ENCODE measurements around the gene ICA1L.
"Not testable (repeated sequence)": the region's sequence is repeated elsewhere in the genome, so short reads cannot be mapped to it uniquely, and the experiment has no call there.

ICA1L gene

GRCh38 chr2:202808754-202809153 lies 62.8 kb downstream of the ICA1L start:
- Histone ChIP-seq H3K27me3 (replicated peaks; ENCODE audit: control insufficient read depth, insufficient read depth, low read length) (no peaks in the 10 kb centered on the region), H3K4me3 (replicated peaks; ENCODE audit: low read depth, low read length) (no peak overlapping the region), H3K36me3 (ENCODE audit: control insufficient read depth, insufficient read depth, low read length) (no peaks in the 10 kb centered on the region)
- TF ChIP-seq, protein P1, sequence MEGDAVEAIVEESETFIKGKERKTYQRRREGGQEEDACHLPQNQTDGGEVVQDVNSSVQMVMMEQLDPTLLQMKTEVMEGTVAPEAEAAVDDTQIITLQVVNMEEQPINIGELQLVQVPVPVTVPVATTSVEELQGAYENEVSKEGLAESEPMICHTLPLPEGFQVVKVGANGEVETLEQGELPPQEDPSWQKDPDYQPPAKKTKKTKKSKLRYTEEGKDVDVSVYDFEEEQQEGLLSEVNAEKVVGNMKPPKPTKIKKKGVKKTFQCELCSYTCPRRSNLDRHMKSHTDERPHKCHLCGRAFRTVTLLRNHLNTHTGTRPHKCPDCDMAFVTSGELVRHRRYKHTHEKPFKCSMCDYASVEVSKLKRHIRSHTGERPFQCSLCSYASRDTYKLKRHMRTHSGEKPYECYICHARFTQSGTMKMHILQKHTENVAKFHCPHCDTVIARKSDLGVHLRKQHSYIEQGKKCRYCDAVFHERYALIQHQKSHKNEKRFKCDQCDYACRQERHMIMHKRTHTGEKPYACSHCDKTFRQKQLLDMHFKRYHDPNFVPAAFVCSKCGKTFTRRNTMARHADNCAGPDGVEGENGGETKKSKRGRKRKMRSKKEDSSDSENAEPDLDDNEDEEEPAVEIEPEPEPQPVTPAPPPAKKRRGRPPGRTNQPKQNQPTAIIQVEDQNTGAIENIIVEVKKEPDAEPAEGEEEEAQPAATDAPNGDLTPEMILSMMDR (IDR thresholded peaks at IDR 0.05; ENCODE audit: insufficient read depth, low read length, poor library complexity, severe bottlenecking), result no peak
- no peak for DNase-seq (ENCODE audit: extremely low read depth, insufficient read length)

- not testable (repeated sequence) for H3K4me3 ChIP-seq (replicated peaks; ENCODE audit: low read depth, low read length); H3K36me3 ChIP-seq (ENCODE audit: control insufficient read depth, insufficient read depth, low read length); DNase-seq (ENCODE audit: extremely low read depth, insufficient read length); H3K27me3 ChIP-seq (replicated peaks; ENCODE audit: control insufficient read depth, insufficient read depth, low read length)
Measured at GRCh38 chr2:202807431-202808138, 64.0 kb downstream of the ICA1L start.

DNA sequence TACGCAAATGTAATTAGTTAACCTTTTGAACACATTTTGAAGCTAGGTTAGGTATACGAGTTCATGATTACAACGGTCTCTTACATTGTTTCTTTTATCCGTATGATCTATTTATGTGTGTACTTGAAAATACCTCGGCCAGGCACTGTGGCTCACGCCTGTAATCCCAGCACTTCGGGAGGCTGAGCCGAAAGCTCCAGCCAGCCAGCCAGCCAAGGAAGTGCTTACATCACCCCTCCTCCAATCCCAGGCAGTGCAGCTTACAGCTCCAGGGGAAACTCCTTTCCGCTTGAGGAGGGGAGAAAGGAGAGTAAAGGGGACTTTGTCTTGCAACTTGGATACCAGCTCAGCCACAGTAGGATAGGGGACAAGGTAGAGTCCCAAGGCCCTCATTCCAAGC lies 65.7 kb downstream of the ICA1L start:
- not testable (repeated sequence) for H3K36me3 ChIP-seq (ENCODE audit: control insufficient read depth, insufficient read depth, low read length); DNase-seq (ENCODE audit: extremely low read depth, insufficient read length); H3K27me3 ChIP-seq (replicated peaks; ENCODE audit: control insufficient read depth, insufficient read depth, low read length); H3K4me3 ChIP-seq (replicated peaks; ENCODE audit: low read depth, low read length)

DNA sequence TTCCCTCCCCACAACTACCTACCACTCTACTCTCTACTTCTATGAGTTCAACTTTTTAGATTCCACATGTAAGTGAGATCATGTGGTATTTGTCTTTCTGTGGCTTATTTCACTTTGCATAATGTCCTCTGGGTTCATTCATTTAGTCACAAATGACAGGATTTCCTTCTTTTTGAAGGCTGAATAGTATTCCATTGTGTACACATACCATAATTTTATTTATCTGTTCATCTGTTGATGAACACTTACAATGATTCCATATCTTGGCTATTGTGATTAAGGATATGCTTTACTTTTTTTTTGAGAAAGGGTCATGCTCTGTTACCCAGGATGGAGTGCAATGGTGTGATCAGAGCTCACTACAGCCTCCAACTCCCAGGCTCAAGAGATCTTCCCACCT lies 73.6 kb downstream of the ICA1L start:
- H3K36me3 ChIP-seq (ENCODE audit: control insufficient read depth, insufficient read depth, low read length), result no peaks in the 10 kb centered on the region
- H3K27me3 ChIP-seq (replicated peaks; ENCODE audit: control insufficient read depth, insufficient read depth, low read length), result no peaks in the 10 kb centered on the region
- TF ChIP-seq, protein P1 (IDR thresholded peaks at IDR 0.05; ENCODE audit: insufficient read depth, low read length, poor library complexity, severe bottlenecking), result no peak
- no peak for DNase-seq (ENCODE audit: extremely low read depth, insufficient read length)
- no peak overlapping the region for H3K4me3 ChIP-seq (replicated peaks; ENCODE audit: low read depth, low read length)

GRCh38 chr2:202790676-202791075 lies 80.9 kb downstream of the ICA1L start:
- no peaks in the 10 kb centered on the region for H3K36me3 ChIP-seq (ENCODE audit: control insufficient read depth, insufficient read depth, low read length)
- DNase-seq (ENCODE audit: extremely low read depth, insufficient read length), result no peak
- TF ChIP-seq, protein P1 (IDR thresholded peaks at IDR 0.05; ENCODE audit: insufficient read depth, low read length, poor library complexity, severe bottlenecking), result no peak
- no peaks in the 10 kb centered on the region for H3K27me3 ChIP-seq (replicated peaks; ENCODE audit: control insufficient read depth, insufficient read depth, low read length)
- H3K4me3 ChIP-seq (replicated peaks; ENCODE audit: low read depth, low read length), result no peak overlapping the region

DNA sequence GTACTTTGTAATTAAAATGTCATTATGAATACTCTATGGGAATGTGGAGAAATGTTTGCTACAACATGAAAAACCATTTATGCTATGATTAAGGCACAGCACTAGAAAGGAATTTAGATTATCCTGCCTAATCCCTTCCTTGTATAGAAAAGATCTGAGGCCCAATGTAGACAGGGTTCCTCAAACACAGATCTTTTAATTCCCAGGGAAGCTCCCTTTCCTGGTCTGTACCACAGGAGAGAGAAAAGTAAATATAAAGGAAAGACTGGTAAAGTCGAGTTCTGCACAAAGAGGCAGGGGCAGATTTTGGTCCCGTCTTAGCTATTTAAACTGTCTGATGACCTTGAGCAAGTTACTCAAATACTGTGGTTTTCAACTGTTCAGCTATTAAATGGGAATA lies 84.7 kb downstream of the ICA1L start:
- no peak overlapping the region for H3K4me3 ChIP-seq (replicated peaks; ENCODE audit: low read depth, low read length)

More for the DNA sequence above, 84.7 kb downstream of the ICA1L start:
- TF ChIP-seq, protein P1 (IDR thresholded peaks at IDR 0.05; ENCODE audit: insufficient read depth, low read length, poor library complexity, severe bottlenecking), result no peak
- Histone ChIP-seq H3K36me3 (ENCODE audit: control insufficient read depth, insufficient read depth, low read length) (no peaks in the 10 kb centered on the region), H3K27me3 (replicated peaks; ENCODE audit: control insufficient read depth, insufficient read depth, low read length) (no peaks in the 10 kb centered on the region)
- DNase-seq (ENCODE audit: extremely low read depth, insufficient read length), result no peak
